ENCODE data around the gene OR51B4.

The OR51B4 gene, protein sequence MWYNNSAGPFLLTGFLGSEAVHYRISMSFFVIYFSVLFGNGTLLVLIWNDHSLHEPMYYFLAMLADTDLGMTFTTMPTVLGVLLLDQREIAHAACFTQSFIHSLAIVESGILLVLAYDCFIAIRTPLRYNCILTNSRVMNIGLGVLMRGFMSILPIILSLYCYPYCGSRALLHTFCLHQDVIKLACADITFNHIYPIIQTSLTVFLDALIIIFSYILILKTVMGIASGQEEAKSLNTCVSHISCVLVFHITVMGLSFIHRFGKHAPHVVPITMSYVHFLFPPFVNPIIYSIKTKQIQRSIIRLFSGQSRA

DNA sequence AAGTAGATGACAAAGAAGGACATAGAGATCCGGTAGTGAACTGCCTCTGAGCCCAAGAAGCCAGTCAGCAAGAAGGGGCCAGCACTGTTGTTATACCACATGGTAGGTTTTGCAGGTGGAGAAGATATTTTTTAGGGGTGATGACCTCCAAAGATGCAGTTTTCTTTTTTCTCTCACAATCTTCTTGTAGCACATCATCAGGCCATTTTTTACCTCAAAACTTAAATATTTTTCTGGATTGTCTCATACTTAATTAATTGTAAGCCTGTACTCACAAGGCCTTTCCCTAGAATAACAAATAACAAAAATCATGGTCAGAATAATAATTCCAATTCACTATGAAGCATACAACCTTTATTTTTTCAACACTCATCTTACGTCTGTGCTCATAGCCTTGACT, at the start of gene OR51B4:
Gene OR51B4, minus strand, starts transcription at position 101 of the 400 bp plus-strand sequence. Its CDS starts 0 bp downstream, at position 101.
- TF ChIP-seq, protein P1, sequence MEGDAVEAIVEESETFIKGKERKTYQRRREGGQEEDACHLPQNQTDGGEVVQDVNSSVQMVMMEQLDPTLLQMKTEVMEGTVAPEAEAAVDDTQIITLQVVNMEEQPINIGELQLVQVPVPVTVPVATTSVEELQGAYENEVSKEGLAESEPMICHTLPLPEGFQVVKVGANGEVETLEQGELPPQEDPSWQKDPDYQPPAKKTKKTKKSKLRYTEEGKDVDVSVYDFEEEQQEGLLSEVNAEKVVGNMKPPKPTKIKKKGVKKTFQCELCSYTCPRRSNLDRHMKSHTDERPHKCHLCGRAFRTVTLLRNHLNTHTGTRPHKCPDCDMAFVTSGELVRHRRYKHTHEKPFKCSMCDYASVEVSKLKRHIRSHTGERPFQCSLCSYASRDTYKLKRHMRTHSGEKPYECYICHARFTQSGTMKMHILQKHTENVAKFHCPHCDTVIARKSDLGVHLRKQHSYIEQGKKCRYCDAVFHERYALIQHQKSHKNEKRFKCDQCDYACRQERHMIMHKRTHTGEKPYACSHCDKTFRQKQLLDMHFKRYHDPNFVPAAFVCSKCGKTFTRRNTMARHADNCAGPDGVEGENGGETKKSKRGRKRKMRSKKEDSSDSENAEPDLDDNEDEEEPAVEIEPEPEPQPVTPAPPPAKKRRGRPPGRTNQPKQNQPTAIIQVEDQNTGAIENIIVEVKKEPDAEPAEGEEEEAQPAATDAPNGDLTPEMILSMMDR (IDR thresholded peaks at IDR 0.05; ENCODE audit: low read depth, low read length, missing control alignments): no peak
- H3K4me3 ChIP-seq (ENCODE audit: low read depth, low read length): no peak within 1 kb of the TSS
- no peak for DNase-seq (ENCODE audit: low read depth)

DNA sequence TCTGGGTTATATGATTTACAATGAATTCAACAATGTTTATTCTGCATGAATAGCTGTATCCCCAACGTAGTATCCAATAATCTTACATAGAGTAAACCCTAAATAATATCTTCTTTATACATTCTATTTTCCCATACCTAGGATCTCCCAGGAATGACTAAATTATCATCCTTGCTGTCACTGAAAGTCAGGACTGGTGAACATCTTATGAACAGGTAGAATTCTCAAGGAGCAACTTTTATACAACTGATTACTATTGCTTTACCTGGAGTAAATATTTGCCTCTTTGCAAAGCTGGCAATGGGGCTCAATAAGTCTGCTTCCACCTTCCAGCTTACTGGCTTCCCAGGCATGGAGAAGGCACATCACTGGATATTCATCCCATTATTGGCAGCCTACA, 49.5 kb upstream of the OR51B4 start, which contains the start of gene OR51B6:
Gene OR51B6, plus strand, starts transcription at position 301 of the 400 bp plus-strand sequence. Its CDS starts 0 bp downstream, at position 301.
- no peak for DNase-seq (ENCODE audit: low read depth)
- no peak within 1 kb of the TSS for H3K4me3 ChIP-seq (ENCODE audit: low read depth, low read length)
- TF ChIP-seq, protein P1 (IDR thresholded peaks at IDR 0.05; ENCODE audit: low read depth, low read length, missing control alignments): no peak

- H3K4me3 ChIP-seq (ENCODE audit: low read depth, low read length): no peak overlapping the region
- TF ChIP-seq, protein P1 (IDR thresholded peaks at IDR 0.05; ENCODE audit: low read depth, low read length, missing control alignments): no peak
- DNase-seq (ENCODE audit: low read depth): no peak
Measured at GRCh38 chr11:5349550-5349949, 47.8 kb upstream of the OR51B4 start.

GRCh38 chr11:5348551-5349194, 46.9 kb upstream of the OR51B4 start:
- no peak overlapping the region for H3K4me3 ChIP-seq (ENCODE audit: low read depth, low read length)
- TF ChIP-seq, protein P1 (IDR thresholded peaks at IDR 0.05; ENCODE audit: low read depth, low read length, missing control alignments): no peak
- no peak for DNase-seq (ENCODE audit: low read depth)

- no peak overlapping the region for H3K4me3 ChIP-seq (ENCODE audit: low read depth, low read length)
- no peak for DNase-seq (ENCODE audit: low read depth)
- TF ChIP-seq, protein P1 (IDR thresholded peaks at IDR 0.05; ENCODE audit: low read depth, low read length, missing control alignments): no peak
Measured at GRCh38 chr11:5345831-5346230, 44.1 kb upstream of the OR51B4 start.

- no peak within 1 kb of the TSS for H3K4me3 ChIP-seq (ENCODE audit: low read depth, low read length)
- DNase-seq (ENCODE audit: low read depth): no peak
- TF ChIP-seq, protein P1 (IDR thresholded peaks at IDR 0.05; ENCODE audit: low read depth, low read length, missing control alignments): no peak
Measured at GRCh38 chr11:5343474-5344335, 42.0 kb upstream of the OR51B4 start, which contains the start of gene OR51B5. Gene OR51B5, minus strand, starts transcription at chr11:5343524. Its CDS starts 0 bp downstream, at chr11:5343524.

All from GM12864 (cell line).